ENCODE results near the gene BACH2. TPM values are rescaled to one million over a fixed set of nuclear protein-coding genes. Genes with fewer than 3 reads are reported as not detected.

BACH2 gene
- polyA plus RNA-seq, 1 of the 3 experiments (the other 2 are of a cell fraction) = 0.46 TPM

- Histone ChIP-seq H3K27ac (ENCODE audit: low read depth in 2 of 2, low read length in 1 of 2) (peak overlapping the region; percentile 96 to 97), H3F3A (replicated peaks; ENCODE audit: insufficient read depth) (peaks cover 31% of the 10 kb centered on the region), H3K4me2 (peak overlapping the region; percentile 74), H3K9ac (peak overlapping the region; percentile 73; the same call in 1 of the 2 replicates), H3K79me2 (ENCODE audit: insufficient read depth) (no peaks in the 10 kb centered on the region), H3K4me1 (ENCODE audit: control insufficient read depth in 1 of 2, insufficient read depth in 2 of 2, low read depth in 1 of 2, low read length in 1 of 2) (peaks cover 34 to 45% of the 10 kb centered on the region in 2 experiments; a peak in 3 of 4 replicates), H3K36me3 (replicated peaks in 1 of 2; ENCODE audit: control insufficient read depth in 1 of 2, insufficient read depth in 2 of 2, low read length in 1 of 2) (no peaks in the 10 kb centered on the region), H2AFZ (ENCODE audit: low read depth) (peak overlapping the region; percentile 66), H3K4me3 (ENCODE audit: low read depth in 2 of 2, low read length in 1 of 2) (peak overlapping the region; percentile 36 to 48), H4K20me1 (ENCODE audit: insufficient read depth) (no peaks in the 10 kb centered on the region), H3K27me3 (ENCODE audit: insufficient read depth) (no peaks in the 10 kb centered on the region), H3K9me2 (no peaks in the 10 kb centered on the region), H3K9me3 (no peaks in the 10 kb centered on the region; the same call in 1 of the 2 replicates)
- peak; percentile 64 for DNase-seq
- CTCF ChIA-PET = interaction anchor here (0.7 to 2.3 kb wide), 11 partner anchors 13 to 279 kb away, joined by 3 to 10 read pairs (median 3); partner anchors contain the start of gene BACH2
- POLR2A ChIA-PET = interaction anchor here (0.6 to 2.3 kb wide), 11 partner anchors 12 to 279 kb away, joined by 3 to 14 read pairs (median 4); partner anchors contain the start of gene BACH2
- WGBS (ENCODE audit: low lambda C conversion rate) = 9% methylated on average over 14 of the region's 14 CpGs
- TF ChIP-seq NRF1 (IDR thresholded peaks at IDR 0.05; ENCODE audit: low read depth, low read length) (no peak), SMC3 (IDR thresholded peaks at IDR 0.05; ENCODE audit: low read depth, low read length) (no peak), EZH2phosphoT487 (IDR thresholded peaks at IDR 0.05; ENCODE audit: borderline replicate concordance, low read depth) (no peak), RFX5 (IDR thresholded peaks at IDR 0.05; ENCODE audit: low read length) (no peak), FOXM1 (IDR thresholded peaks at IDR 0.05; ENCODE audit: low read depth) (no peak), SIN3A (IDR thresholded peaks at IDR 0.05; ENCODE audit: borderline replicate concordance, low read depth, low read length) (peak; percentile 69; the same call in 1 of the 2 replicates), POLR2AphosphoS5 (IDR thresholded peaks at IDR 0.05; ENCODE audit: low read depth, low read length) (peak; percentile 76; the same call in 1 of the 2 replicates), REST (IDR thresholded peaks at IDR 0.05; ENCODE audit: low read depth, low read length) (no peak), CTCF (IDR thresholded peaks at IDR 0.05) (no peak), ZBTB33 (IDR thresholded peaks at IDR 0.05; ENCODE audit: borderline replicate concordance, low read depth) (no peak), NFIC (IDR thresholded peaks at IDR 0.05; ENCODE audit: borderline replicate concordance) (peak; percentile 85), JUND (IDR thresholded peaks at IDR 0.05) (peak; percentile 47; the same call in 1 of the 2 replicates), TAF1 (IDR thresholded peaks at IDR 0.05; ENCODE audit: borderline replicate concordance, low read depth, low read length) (peak; percentile 51; the same call in 1 of the 2 replicates), ELF1 (IDR thresholded peaks at IDR 0.05) (no peak), RCOR1 (IDR thresholded peaks at IDR 0.05; ENCODE audit: low read length) (peak; percentile 84), PBX3 (IDR thresholded peaks at IDR 0.05) (peak; percentile 87), IRF3 (IDR thresholded peaks at IDR 0.05; ENCODE audit: low read depth, low read length) (no peak), RAD21 (IDR thresholded peaks at IDR 0.05; ENCODE audit: low read length) (peak; percentile 17; the same call in 1 of the 2 replicates), USF1 (IDR thresholded peaks at IDR 0.05; ENCODE audit: borderline replicate concordance, low read depth) (no peak)
Observed at GRCh38 chr6:90219209-90219985, 77.2 kb downstream of the BACH2 start.

Data from SK-N-SH (cell line).